HepG2 (cell line): Measurements from ENCODE around the gene ASXL1. TPM values are rescaled to one million over a fixed set of nuclear protein-coding genes. Genes with fewer than 3 reads are reported as not detected.

Experiments
- CENPT ChIP-seq: sonication (generic); formaldehyde crosslinking; IDR thresholded peaks from 2 replicates; pipeline ENCODE4 v1.8.0; 2022; ENCODE audit warnings: low read depth, mild to moderate bottlenecking, moderate library complexity, missing genetic modification reagents
- ELF3 ChIP-seq: IDR thresholded peaks from 2 replicates; pipeline ENCODE4 v1.6.1; 2016; ENCODE audit warnings: missing genetic modification reagents, missing compliant biosample characterization
- ETV5 ChIP-seq: IDR thresholded peaks from 2 replicates; pipeline ENCODE4 v1.6.1; 2018; ENCODE audit warnings: missing biosample characterization, missing genetic modification reagents, inconsistent platforms, borderline replicate concordance
- NR2F1 ChIP-seq, 2 experiments: fragments of 450-650 bp in 1 of 2; formaldehyde crosslinking in 1 of 2; IDR thresholded peaks; 2 replicates each; pipeline versions ENCODE4 v1.5.0 to v1.6.1; 2016 to 2020; ENCODE audit warnings: mild to moderate bottlenecking in 1 of 2, missing compliant biosample characterization in 1 of 2, missing genetic modification reagents in 1 of 2, moderate library complexity in 1 of 2
- PAF1 ChIP-seq: IDR thresholded peaks from 2 replicates; pipeline ENCODE4 v1.6.1; 2016; ENCODE audit warnings: missing genetic modification reagents, missing compliant biosample characterization
- POLR2G ChIP-seq: fragments of 200-400 bp; formaldehyde crosslinking; IDR thresholded peaks from 2 replicates; pipeline ENCODE4 v1.6.1; 2018; ENCODE audit warnings: mild to moderate bottlenecking, low read depth, low read length, moderate library complexity
- THAP11 ChIP-seq: IDR thresholded peaks from 2 replicates; pipeline ENCODE4 v1.6.1; 2016; ENCODE audit warnings: missing biosample characterization, missing genetic modification reagents
- TRIM24 ChIP-seq: sonication (generic); formaldehyde crosslinking; IDR thresholded peaks from 2 replicates; pipeline ENCODE4 v1.8.0; 2022; ENCODE audit warnings: mild to moderate bottlenecking, missing genetic modification reagents
- ZNF496 ChIP-seq: sonication (generic); formaldehyde crosslinking; IDR thresholded peaks from 2 replicates; pipeline ENCODE4 v1.8.1; 2023; ENCODE audit warnings: mild to moderate bottlenecking, moderate library complexity, missing genetic modification reagents; ENCODE audit not compliant: insufficient replicate concordance
- ZNF501 ChIP-seq: sonication (generic); formaldehyde crosslinking; IDR thresholded peaks from 2 replicates; pipeline ENCODE4 v1.5.1; 2020; ENCODE audit warnings: mild to moderate bottlenecking, moderate library complexity, missing genetic modification reagents
- ZNF678 ChIP-seq: sonication (generic); formaldehyde crosslinking; IDR thresholded peaks from 2 replicates; pipeline ENCODE4 v1.4.0; 2020; ENCODE audit warnings: mild to moderate bottlenecking, missing genetic modification reagents
- ZNF761 ChIP-seq: sonication (generic); formaldehyde crosslinking; conservative IDR thresholded peaks from 2 replicates; pipeline ENCODE4 v1.4.0; 2020; ENCODE audit warnings: mild to moderate bottlenecking, missing genetic modification reagents
- ZSCAN30 ChIP-seq: sonication (generic); formaldehyde crosslinking; IDR thresholded peaks from 2 replicates; pipeline ENCODE4 v1.5.0; 2020; ENCODE audit warnings: mild to moderate bottlenecking, missing genetic modification reagents
- polyA plus RNA-seq, 8 experiments: library from polyadenylated mRNA; depleted of rRNA in 3 of 8; stranded (reverse) in 7 of 8; unstranded in 1 of 8; fragments of >200 nt; fragmentation: Illumina TruSeq in 4 of 8; extraction: Trizol in 4 of 8; gene quantifications; 2 replicates each; pipeline versions ENCODE4 v1.2.1 to v1.2.3, GENCODE V29; 2011 to 2016; ENCODE audit warnings: low read depth in 4 of 8, missing spikeins in 1 of 8, mixed read lengths in 1 of 8; ENCODE audit not compliant: insufficient read depth in 1 of 8
- total RNA-seq, 5 experiments: library from RNA; depleted of rRNA; stranded (reverse); fragments of >200 nt; fragmentation: Illumina TruSeq; extraction: Trizol; gene quantifications; 2 replicates each; pipeline ENCODE4 v1.2.3, GENCODE V29; 2016; ENCODE audit warnings: low read depth in 1 of 5
- TF ChIP-seq, protein P1 (sequence below): sonication (generic); formaldehyde crosslinking; IDR thresholded peaks from 2 replicates; pipeline ENCODE4 v1.5.1; 2020; ENCODE audit warnings: mild to moderate bottlenecking, missing genetic modification reagents, moderate library complexity
- TF ChIP-seq, protein P2 (sequence below): sonication (generic); formaldehyde crosslinking; IDR thresholded peaks from 2 replicates; pipeline ENCODE4 v1.8.1; 2022; ENCODE audit warnings: mild to moderate bottlenecking, missing genetic modification reagents
- TF ChIP-seq, protein P3 (sequence below): sonication (generic); formaldehyde crosslinking; IDR thresholded peaks from 2 replicates; pipeline ENCODE4 v1.5.0; 2020; ENCODE audit warnings: missing genetic modification reagents
- TF ChIP-seq, protein P4 (sequence below): sonication (generic); formaldehyde crosslinking; IDR thresholded peaks from 2 replicates; pipeline ENCODE4 v1.5.0; 2020; ENCODE audit warnings: mild to moderate bottlenecking, low read depth, missing genetic modification reagents, borderline replicate concordance
- TF ChIP-seq, protein P5 (sequence below): sonication (generic); formaldehyde crosslinking; IDR thresholded peaks from 2 replicates; pipeline ENCODE4 v1.5.0; 2020; ENCODE audit warnings: mild to moderate bottlenecking, missing genetic modification reagents

The ASXL1 gene
- total and polyA plus RNA-seq, 2 of the 13 experiments (the other 11 are each of a cell fraction or from before 2014, with no cell fraction given): 62.1 to 74.8 TPM

DNA sequence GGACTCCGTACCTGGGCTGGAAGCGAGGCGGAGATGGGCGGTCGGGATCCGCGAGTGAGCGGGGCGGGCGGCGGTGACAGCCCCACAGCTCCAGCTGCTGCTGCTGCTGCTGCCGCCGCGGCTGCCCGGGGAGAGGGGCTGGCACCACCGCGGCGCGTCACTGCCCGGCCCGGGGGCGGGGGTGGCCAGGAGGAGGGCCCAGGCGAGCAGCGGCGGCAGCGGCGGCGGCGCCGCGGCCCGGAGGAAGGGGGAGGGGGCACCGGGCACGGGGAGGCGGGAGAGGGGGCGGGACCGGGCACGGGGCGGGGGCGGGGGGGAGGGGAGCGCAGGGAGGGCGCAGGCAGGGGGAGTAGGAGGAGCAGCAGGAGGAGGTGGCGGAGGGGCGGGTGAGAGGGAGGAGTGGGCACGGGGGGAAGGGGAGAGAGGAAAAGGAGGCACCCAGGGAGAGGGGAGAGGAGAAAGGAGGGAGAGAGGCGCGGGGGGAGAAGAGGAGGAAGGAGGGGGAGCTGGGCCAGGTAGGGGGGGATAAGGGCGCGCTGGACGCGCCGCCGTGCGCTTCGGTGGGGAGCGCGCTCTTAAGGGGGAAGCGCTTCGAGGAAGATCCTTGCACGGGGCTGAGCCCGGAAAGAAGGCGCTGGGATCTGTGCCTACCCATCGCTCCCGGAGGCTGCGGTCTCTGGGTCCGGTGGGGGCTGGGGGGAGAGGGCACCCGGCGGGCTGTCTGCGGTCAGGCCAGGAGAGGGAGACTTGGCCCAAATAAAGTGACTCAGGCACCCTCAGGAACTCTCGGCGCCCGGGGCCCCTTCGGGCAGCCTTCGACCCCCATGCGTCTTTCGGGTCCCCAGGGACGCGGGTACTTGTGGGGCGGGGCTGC, 125.5 kb downstream of the ASXL1 start (continued):
- TF ChIP-seq, protein P1, sequence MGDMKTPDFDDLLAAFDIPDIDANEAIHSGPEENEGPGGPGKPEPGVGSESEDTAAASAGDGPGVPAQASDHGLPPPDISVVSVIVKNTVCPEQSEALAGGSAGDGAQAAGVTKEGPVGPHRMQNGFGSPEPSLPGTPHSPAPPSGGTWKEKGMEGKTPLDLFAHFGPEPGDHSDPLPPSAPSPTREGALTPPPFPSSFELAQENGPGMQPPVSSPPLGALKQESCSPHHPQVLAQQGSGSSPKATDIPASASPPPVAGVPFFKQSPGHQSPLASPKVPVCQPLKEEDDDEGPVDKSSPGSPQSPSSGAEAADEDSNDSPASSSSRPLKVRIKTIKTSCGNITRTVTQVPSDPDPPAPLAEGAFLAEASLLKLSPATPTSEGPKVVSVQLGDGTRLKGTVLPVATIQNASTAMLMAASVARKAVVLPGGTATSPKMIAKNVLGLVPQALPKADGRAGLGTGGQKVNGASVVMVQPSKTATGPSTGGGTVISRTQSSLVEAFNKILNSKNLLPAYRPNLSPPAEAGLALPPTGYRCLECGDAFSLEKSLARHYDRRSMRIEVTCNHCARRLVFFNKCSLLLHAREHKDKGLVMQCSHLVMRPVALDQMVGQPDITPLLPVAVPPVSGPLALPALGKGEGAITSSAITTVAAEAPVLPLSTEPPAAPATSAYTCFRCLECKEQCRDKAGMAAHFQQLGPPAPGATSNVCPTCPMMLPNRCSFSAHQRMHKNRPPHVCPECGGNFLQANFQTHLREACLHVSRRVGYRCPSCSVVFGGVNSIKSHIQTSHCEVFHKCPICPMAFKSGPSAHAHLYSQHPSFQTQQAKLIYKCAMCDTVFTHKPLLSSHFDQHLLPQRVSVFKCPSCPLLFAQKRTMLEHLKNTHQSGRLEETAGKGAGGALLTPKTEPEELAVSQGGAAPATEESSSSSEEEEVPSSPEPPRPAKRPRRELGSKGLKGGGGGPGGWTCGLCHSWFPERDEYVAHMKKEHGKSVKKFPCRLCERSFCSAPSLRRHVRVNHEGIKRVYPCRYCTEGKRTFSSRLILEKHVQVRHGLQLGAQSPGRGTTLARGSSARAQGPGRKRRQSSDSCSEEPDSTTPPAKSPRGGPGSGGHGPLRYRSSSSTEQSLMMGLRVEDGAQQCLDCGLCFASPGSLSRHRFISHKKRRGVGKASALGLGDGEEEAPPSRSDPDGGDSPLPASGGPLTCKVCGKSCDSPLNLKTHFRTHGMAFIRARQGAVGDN: peak; percentile 70
- TF ChIP-seq ZNF496 (CRISPR knock-in tag) (no peak), NR2F1 (CRISPR knock-in tag; IDR thresholded peaks at IDR 0.05) (no peak), CENPT (CRISPR knock-in tag) (peak; percentile 51; the same call in 1 of the 2 replicates), ELF3 (CRISPR knock-in tag) (peak; percentile 48; the same call in 1 of the 2 replicates), TRIM24 (CRISPR knock-in tag) (no peak), ETV5 (CRISPR knock-in tag) (peak; percentile 46; the same call in 1 of the 2 replicates), ZNF761 (CRISPR knock-in tag) (no peak; the same call in 1 of the 2 replicates), ZSCAN30 (CRISPR knock-in tag) (no peak), PAF1 (CRISPR knock-in tag) (no peak), ZNF678 (no peak), THAP11 (CRISPR knock-in tag) (peak; percentile 46), POLR2G (peak; percentile 74), ZNF501 (no peak)
- TF ChIP-seq, protein P2, sequence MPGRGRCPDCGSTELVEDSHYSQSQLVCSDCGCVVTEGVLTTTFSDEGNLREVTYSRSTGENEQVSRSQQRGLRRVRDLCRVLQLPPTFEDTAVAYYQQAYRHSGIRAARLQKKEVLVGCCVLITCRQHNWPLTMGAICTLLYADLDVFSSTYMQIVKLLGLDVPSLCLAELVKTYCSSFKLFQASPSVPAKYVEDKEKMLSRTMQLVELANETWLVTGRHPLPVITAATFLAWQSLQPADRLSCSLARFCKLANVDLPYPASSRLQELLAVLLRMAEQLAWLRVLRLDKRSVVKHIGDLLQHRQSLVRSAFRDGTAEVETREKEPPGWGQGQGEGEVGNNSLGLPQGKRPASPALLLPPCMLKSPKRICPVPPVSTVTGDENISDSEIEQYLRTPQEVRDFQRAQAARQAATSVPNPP: no peak
- TF ChIP-seq, protein P3, sequence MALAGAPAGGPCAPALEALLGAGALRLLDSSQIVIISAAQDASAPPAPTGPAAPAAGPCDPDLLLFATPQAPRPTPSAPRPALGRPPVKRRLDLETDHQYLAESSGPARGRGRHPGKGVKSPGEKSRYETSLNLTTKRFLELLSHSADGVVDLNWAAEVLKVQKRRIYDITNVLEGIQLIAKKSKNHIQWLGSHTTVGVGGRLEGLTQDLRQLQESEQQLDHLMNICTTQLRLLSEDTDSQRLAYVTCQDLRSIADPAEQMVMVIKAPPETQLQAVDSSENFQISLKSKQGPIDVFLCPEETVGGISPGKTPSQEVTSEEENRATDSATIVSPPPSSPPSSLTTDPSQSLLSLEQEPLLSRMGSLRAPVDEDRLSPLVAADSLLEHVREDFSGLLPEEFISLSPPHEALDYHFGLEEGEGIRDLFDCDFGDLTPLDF (CRISPR knock-in tag): no peak
- TF ChIP-seq, protein P4, sequence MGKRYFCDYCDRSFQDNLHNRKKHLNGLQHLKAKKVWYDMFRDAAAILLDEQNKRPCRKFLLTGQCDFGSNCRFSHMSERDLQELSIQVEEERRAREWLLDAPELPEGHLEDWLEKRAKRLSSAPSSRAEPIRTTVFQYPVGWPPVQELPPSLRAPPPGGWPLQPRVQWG (CRISPR knock-in tag): no peak
- TF ChIP-seq, protein P5, sequence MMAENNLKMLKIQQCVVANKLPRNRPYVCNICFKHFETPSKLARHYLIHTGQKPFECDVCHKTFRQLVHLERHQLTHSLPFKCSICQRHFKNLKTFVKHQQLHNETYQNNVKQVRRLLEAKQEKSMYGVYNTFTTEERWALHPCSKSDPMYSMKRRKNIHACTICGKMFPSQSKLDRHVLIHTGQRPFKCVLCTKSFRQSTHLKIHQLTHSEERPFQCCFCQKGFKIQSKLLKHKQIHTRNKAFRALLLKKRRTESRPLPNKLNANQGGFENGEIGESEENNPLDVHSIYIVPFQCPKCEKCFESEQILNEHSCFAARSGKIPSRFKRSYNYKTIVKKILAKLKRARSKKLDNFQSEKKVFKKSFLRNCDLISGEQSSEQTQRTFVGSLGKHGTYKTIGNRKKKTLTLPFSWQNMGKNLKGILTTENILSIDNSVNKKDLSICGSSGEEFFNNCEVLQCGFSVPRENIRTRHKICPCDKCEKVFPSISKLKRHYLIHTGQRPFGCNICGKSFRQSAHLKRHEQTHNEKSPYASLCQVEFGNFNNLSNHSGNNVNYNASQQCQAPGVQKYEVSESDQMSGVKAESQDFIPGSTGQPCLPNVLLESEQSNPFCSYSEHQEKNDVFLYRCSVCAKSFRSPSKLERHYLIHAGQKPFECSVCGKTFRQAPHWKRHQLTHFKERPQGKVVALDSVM (CRISPR knock-in tag): 0 out of 2 replicates have a peak, but pooled peaks have one; percentile 39
